ENCODE results near the gene CAPN1.
"Not testable (repeated sequence)": the region's sequence is repeated elsewhere in the genome, so short reads cannot be mapped to it uniquely, and the experiment has no call there.

DNA sequence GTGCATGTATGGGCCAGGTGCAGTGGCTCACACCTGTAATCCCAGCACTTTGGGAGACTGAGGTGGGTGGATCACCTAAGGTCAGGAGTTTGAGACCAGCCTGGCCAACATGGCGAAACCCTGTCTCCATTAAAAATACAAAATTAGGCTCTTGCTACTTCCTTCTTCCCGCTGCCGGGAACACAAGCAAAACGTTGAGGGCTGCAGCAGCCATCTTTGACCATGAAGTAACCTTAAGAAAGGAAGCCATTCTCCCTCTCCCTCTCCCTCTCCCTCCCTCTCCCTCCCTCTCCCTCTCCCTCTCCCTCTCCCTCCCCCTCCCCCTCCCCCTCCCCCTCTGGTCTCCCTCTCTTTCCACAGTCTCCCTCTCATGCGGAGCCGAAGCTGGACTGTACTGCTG is 56.6 kb downstream of the CAPN1 start:
- not testable (repeated sequence) for TF ChIP-seq EZH2 (IDR thresholded peaks at IDR 0.05; ENCODE audit: borderline replicate concordance, insufficient read depth, low read length, poor library complexity, severe bottlenecking); TAF1 (IDR thresholded peaks at IDR 0.05; ENCODE audit: low read depth)
- TF ChIP-seq, protein P1, sequence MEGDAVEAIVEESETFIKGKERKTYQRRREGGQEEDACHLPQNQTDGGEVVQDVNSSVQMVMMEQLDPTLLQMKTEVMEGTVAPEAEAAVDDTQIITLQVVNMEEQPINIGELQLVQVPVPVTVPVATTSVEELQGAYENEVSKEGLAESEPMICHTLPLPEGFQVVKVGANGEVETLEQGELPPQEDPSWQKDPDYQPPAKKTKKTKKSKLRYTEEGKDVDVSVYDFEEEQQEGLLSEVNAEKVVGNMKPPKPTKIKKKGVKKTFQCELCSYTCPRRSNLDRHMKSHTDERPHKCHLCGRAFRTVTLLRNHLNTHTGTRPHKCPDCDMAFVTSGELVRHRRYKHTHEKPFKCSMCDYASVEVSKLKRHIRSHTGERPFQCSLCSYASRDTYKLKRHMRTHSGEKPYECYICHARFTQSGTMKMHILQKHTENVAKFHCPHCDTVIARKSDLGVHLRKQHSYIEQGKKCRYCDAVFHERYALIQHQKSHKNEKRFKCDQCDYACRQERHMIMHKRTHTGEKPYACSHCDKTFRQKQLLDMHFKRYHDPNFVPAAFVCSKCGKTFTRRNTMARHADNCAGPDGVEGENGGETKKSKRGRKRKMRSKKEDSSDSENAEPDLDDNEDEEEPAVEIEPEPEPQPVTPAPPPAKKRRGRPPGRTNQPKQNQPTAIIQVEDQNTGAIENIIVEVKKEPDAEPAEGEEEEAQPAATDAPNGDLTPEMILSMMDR (IDR thresholded peaks at IDR 0.05; ENCODE audit: poor library complexity, severe bottlenecking) = not testable (repeated sequence)
